H1 (cell line): ENCODE data around the gene ASB3. TPM values are rescaled to one million over a fixed set of nuclear protein-coding genes. Genes with fewer than 3 reads are reported as not detected.

ENCODE experiments used
- CTCF ChIA-PET: fragments of 300-600 bp; sonication (Branson Sonifier 250); formaldehyde crosslinking; loops from one replicate; lab custom pipeline; 2021; ENCODE audit not compliant: partially characterized antibody; lab: Charles Lee
- POLR2A ChIA-PET: fragments of 300-600 bp; sonication (Branson Sonifier 250); formaldehyde crosslinking; loops from one replicate; lab custom pipeline; 2021; ENCODE audit warnings: inconsistent platforms; ENCODE audit not compliant: partially characterized antibody; lab: Charles Lee
- DNase-seq, 2 experiments: peaks; one replicate each; pipeline versions ENCODE4 v3.0.0 to v3.0.0-alpha.2; 2010 to 2022; ENCODE audit warnings: low spot score in 2 of 2, low read depth in 1 of 2, mixed read lengths in 1 of 2
- FAIRE-seq: peaks from 2 replicates; lab custom pipeline; 2011; peaks lifted over from hg19 to GRCh38; lab: Jason Lieb, UNC
- H2AFZ ChIP-seq: 2 replicates; pipeline ENCODE4 v1.8.1; 2012; ENCODE audit warnings: low read length, inconsistent platforms
- H2AK5ac ChIP-seq: 2 replicates; pipeline ENCODE4 v1.6.1; 2013; ENCODE audit warnings: low read depth, low read length
- H2BK120ac ChIP-seq: replicated peaks from 2 replicates; pipeline ENCODE3; 2013; ENCODE audit warnings: low read depth, low read length, inconsistent platforms
- H2BK12ac ChIP-seq: 2 replicates; pipeline ENCODE4 v1.6.1; 2013; ENCODE audit warnings: low read depth, low read length
- H2BK15ac ChIP-seq: 2 replicates; pipeline ENCODE4 v1.6.1; 2013; ENCODE audit warnings: low read length
- H2BK20ac ChIP-seq: 2 replicates; pipeline ENCODE4 v1.6.1; 2013; ENCODE audit warnings: low read length
- H2BK5ac ChIP-seq: 2 replicates; pipeline ENCODE4 v1.6.1; 2013; ENCODE audit warnings: low read depth, low read length
- H3K14ac ChIP-seq: 2 replicates; pipeline ENCODE4 v1.6.1; 2013; ENCODE audit warnings: inconsistent platforms; ENCODE audit not compliant: insufficient read length
- H3K18ac ChIP-seq: 2 replicates; pipeline ENCODE4 v1.6.1; 2013; ENCODE audit warnings: low read length; ENCODE audit errors: extremely low read depth
- H3K23ac ChIP-seq: 2 replicates; pipeline ENCODE4 v1.6.1; 2013; ENCODE audit warnings: inconsistent platforms; ENCODE audit not compliant: insufficient read length
- H3K23me2 ChIP-seq: 2 replicates; pipeline ENCODE4 v1.6.1; 2013; ENCODE audit warnings: low read depth, low read length
- H3K27ac ChIP-seq: 2 replicates; pipeline ENCODE4 v1.6.1; 2011; ENCODE audit warnings: low read depth, low read length, inconsistent platforms
- H3K27me3 ChIP-seq, 4 experiments: replicated peaks in 1 of 4; 1 replicate in 1 of 4; 2 replicates in 3 of 4; pipeline versions ENCODE4 v1.6.1 to v1.8.1; 2011 to 2013; ENCODE audit warnings: low read length in 3 of 4, mild to moderate bottlenecking in 3 of 4, inconsistent platforms in 2 of 4, mixed read lengths in 2 of 4, moderate library complexity in 1 of 4; ENCODE audit not compliant: control insufficient read depth in 3 of 4, insufficient read depth in 3 of 4; ENCODE audit errors: extremely low read depth in 1 of 4
- H3K36me3 ChIP-seq, 4 experiments: 2 replicates each; pipeline versions ENCODE4 v1.6.1 to v1.8.1; 2011 to 2013; ENCODE audit warnings: mild to moderate bottlenecking in 4 of 4, low read length in 3 of 4, moderate library complexity in 2 of 4, control low read depth in 1 of 4, inconsistent platforms in 1 of 4; ENCODE audit not compliant: insufficient read depth in 4 of 4, control insufficient read depth in 2 of 4
- H3K4ac ChIP-seq: replicated peaks from 2 replicates; pipeline ENCODE3; 2013; ENCODE audit warnings: low read length, low read depth, mixed read lengths, inconsistent platforms; ENCODE audit not compliant: insufficient read length
- H3K4me1 ChIP-seq, 4 experiments: replicated peaks in 1 of 4; 1 replicate in 1 of 4; 2 replicates in 3 of 4; pipeline versions ENCODE4 v1.6.1 to v1.8.1; 2011 to 2013; ENCODE audit warnings: low read length in 3 of 4, inconsistent platforms in 2 of 4, mixed read lengths in 1 of 4; ENCODE audit not compliant: insufficient read depth in 4 of 4, control insufficient read depth in 3 of 4
- H3K4me2 ChIP-seq, 2 experiments: 2 replicates each; pipeline versions ENCODE4 v1.6.1 to v1.8.1; 2011 to 2013; ENCODE audit warnings: low read depth in 2 of 2, low read length in 2 of 2, control low read depth in 1 of 2, inconsistent platforms in 1 of 2, mild to moderate bottlenecking in 1 of 2; ENCODE audit not compliant: insufficient read depth in 1 of 2
- H3K4me3 ChIP-seq, 4 experiments: fragments of 200-600, 300-600 bp in 1 of 4; sonication (generic), shearing (Covaris generic), sonication (Bioruptor Twin) in 1 of 4; 2 replicates each; pipeline versions ENCODE4 v1.5.1 to v1.8.1; 2011 to 2016; ENCODE audit warnings: low read length in 4 of 4, low read depth in 3 of 4, control low read depth in 2 of 4, inconsistent platforms in 2 of 4, mild to moderate bottlenecking in 2 of 4, mixed read lengths in 1 of 4, moderate library complexity in 1 of 4; ENCODE audit not compliant: insufficient read depth in 2 of 4; ENCODE audit errors: extremely low read depth in 1 of 4
- H3K56ac ChIP-seq: replicated peaks from 2 replicates; pipeline ENCODE3; 2013; ENCODE audit warnings: low read depth, mild to moderate bottlenecking, mixed read lengths, low read length, inconsistent platforms; ENCODE audit not compliant: insufficient read length
- H3K79me1 ChIP-seq: 2 replicates; pipeline ENCODE4 v1.6.1; 2013; ENCODE audit warnings: low read depth, low read length, control low read depth
- H3K79me2 ChIP-seq, 2 experiments: 2 replicates each; pipeline versions ENCODE4 v1.6.1 to v1.8.1; 2012 to 2013; ENCODE audit warnings: low read length in 2 of 2, mild to moderate bottlenecking in 2 of 2, inconsistent platforms in 1 of 2; ENCODE audit not compliant: insufficient read depth in 2 of 2, control insufficient read depth in 1 of 2
- H3K9ac ChIP-seq, 4 experiments: replicated peaks in 1 of 4; 1 replicate in 1 of 4; 2 replicates in 3 of 4; pipeline versions ENCODE4 v1.6.1 to v1.8.1; 2011 to 2013; ENCODE audit warnings: low read depth in 3 of 4, low read length in 3 of 4, control low read depth in 2 of 4, mild to moderate bottlenecking in 2 of 4, moderate library complexity in 2 of 4, inconsistent platforms in 1 of 4; ENCODE audit errors: extremely low read depth in 1 of 4
- H3K9me3 ChIP-seq, 2 experiments: 2 replicates each; pipeline versions ENCODE4 v1.6.1 to v1.8.1; 2012 to 2013; ENCODE audit warnings: mild to moderate bottlenecking in 2 of 2, moderate library complexity in 2 of 2, control low read depth in 1 of 2, inconsistent platforms in 1 of 2, low read depth in 1 of 2, low read length in 1 of 2, mixed read lengths in 1 of 2; ENCODE audit not compliant: insufficient read depth in 2 of 2
- H4K20me1 ChIP-seq, 2 experiments: replicated peaks in 1 of 2; 2 replicates each; pipeline versions ENCODE3 to v1.8.1; 2011 to 2013; ENCODE audit warnings: inconsistent platforms in 2 of 2, low read length in 2 of 2, mild to moderate bottlenecking in 1 of 2; ENCODE audit not compliant: insufficient read depth in 2 of 2, control insufficient read depth in 1 of 2
- H4K5ac ChIP-seq: 2 replicates; pipeline ENCODE4 v1.6.1; 2013; ENCODE audit warnings: low read length, low read depth, mixed read lengths, inconsistent platforms; ENCODE audit not compliant: insufficient read length
- H4K8ac ChIP-seq: 2 replicates; pipeline ENCODE4 v1.8.0; 2013; ENCODE audit warnings: mild to moderate bottlenecking, moderate library complexity, low read length, inconsistent platforms; ENCODE audit not compliant: insufficient read depth; ENCODE audit errors: extremely low read depth
- H4K91ac ChIP-seq: replicated peaks from 2 replicates; pipeline ENCODE3; 2013; ENCODE audit warnings: low read length, mixed read lengths, inconsistent platforms; ENCODE audit not compliant: insufficient read length
- ATF2 ChIP-seq: IDR thresholded peaks from 2 replicates; pipeline ENCODE4 v1.6.1; 2012; ENCODE audit warnings: low read length, inconsistent platforms
- EZH2 ChIP-seq: fragments of 200-600 bp; sonication (generic); IDR thresholded peaks from 2 replicates; pipeline ENCODE4 v1.7.1; 2012; ENCODE audit warnings: low read depth, mild to moderate bottlenecking, moderate library complexity, low read length, inconsistent platforms; ENCODE audit not compliant: severe bottlenecking
- GTF2F1 ChIP-seq: IDR thresholded peaks from 2 replicates; pipeline ENCODE4 v1.6.1; 2012; ENCODE audit warnings: low read depth, low read length, improper control_type of control experiment, borderline replicate concordance
- KDM5A ChIP-seq: fragments of 200-600 bp; IDR thresholded peaks from 2 replicates; pipeline ENCODE4 v1.7.1; 2012; ENCODE audit warnings: mild to moderate bottlenecking, low read length, inconsistent platforms, mixed read lengths
- SP2 ChIP-seq: IDR thresholded peaks from 2 replicates; pipeline ENCODE4 v1.6.1; 2012; ENCODE audit warnings: mild to moderate bottlenecking, low read length, inconsistent platforms
- SP4 ChIP-seq: IDR thresholded peaks from 2 replicates; pipeline ENCODE4 v1.6.1; 2012; ENCODE audit warnings: low read length, inconsistent platforms
- SRF ChIP-seq: IDR thresholded peaks from 2 replicates; pipeline ENCODE4 v1.6.1; 2011; ENCODE audit warnings: mild to moderate bottlenecking, low read depth, low read length, moderate library complexity
- TAF1 ChIP-seq: IDR thresholded peaks from 2 replicates; pipeline ENCODE4 v1.6.1; 2011; ENCODE audit warnings: mild to moderate bottlenecking, low read depth, low read length
- TBP ChIP-seq: IDR thresholded peaks from 2 replicates; pipeline ENCODE4 v1.6.1; 2011; ENCODE audit warnings: low read depth, low read length, improper control_type of control experiment
- TEAD4 ChIP-seq: IDR thresholded peaks from 2 replicates; pipeline ENCODE4 v1.6.1; 2012; ENCODE audit warnings: low read depth, low read length, inconsistent platforms, mixed read lengths
- YY1 ChIP-seq: IDR thresholded peaks from 2 replicates; pipeline ENCODE4 v1.6.1; 2011; ENCODE audit warnings: low read depth, mild to moderate bottlenecking, low read length
- WGBS, 2 experiments: shearing (Covaris generic) in 1 of 2; methylation state at CpG; one replicate each; pipeline versions ENCODE4 v1.1.6 to v1.1.7; 2013 to 2015; ENCODE audit warnings: low lambda C conversion rate in 2 of 2, mixed read lengths in 2 of 2, inconsistent platforms in 1 of 2, low coverage in 1 of 2, missing lambda C conversion rate in 1 of 2; ENCODE audit not compliant: insufficient replicate concordance in 2 of 2, insufficient coverage in 1 of 2, insufficient read length in 1 of 2; ENCODE audit errors: extremely low coverage in 1 of 2, missing lambda C conversion rate in 1 of 2; 5-methylcytosine and 5-hydroxymethylcytosine counted together
- polyA plus RNA-seq, 7 experiments: library from polyadenylated mRNA; depleted of rRNA in 3 of 7; stranded (reverse) in 5 of 7; unstranded in 2 of 7; fragments of >200 nt in 5 of 7; fragments of 200-250 nt in 2 of 7; gene quantifications; 1 replicate in 5 of 7; 2 replicates in 1 of 7; 4 replicates in 1 of 7; pipeline versions ENCODE4 v1.2.1 to v1.2.3, GENCODE V29; 2011 to 2013; ENCODE audit warnings: missing spikeins in 2 of 7, mixed read lengths in 2 of 7
- total RNA-seq: library from RNA; stranded (reverse); fragmentation: NEBNext Ultra II Directional; extraction: Animal tissue kit (Norgen Biotek cat#: 25700); gene quantifications from 2 replicates; pipeline ENCODE4 v1.2.1, GENCODE V29; 2021

ASB3 gene
- total and polyA plus RNA-seq, 2 of the 8 experiments (the other 6 are each of a cell fraction or from before 2014, with no cell fraction given): 22.6 to 25.4 TPM

DNA sequence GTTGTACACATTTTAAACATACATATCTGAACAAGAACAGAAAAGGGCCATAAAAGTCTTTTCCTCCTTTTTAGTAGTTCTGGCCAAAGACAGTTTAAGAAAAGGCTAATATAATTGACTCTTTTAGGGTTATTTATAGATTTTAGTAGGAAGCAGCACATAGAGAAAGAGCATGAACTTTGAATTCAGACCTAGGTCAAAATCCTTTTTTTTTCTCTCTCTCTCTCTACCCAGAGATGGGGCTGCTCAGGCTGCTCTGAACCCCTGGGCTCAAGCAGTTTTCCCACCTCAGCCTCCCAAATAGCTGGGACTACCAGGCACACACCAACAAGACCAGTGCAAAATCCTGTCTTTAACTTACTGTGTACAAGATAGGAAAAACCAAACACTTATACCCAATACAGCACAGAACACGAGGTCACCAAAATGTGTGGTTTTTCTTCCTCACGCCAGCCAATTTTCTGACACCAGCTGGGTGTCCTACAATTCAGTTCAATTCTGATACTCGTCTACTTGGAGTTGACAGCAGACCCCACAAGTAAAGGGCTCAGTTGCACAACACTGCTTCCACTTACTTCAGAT, 32.2 kb upstream of the ASB3 start:
- Histone ChIP-seq H3K23me2 (no peaks in the 10 kb centered on the region), H3K36me3 (peaks cover 0 to 15% (median under 1%) of the 10 kb centered on the region in 4 experiments; a peak in 4 of 8 replicates), H3K27ac (no peak overlapping the region), H2BK5ac (no peak overlapping the region), H3K79me1 (no peaks in the 10 kb centered on the region), H2BK120ac (no peak overlapping the region), H4K91ac (no peak overlapping the region), H4K20me1 (no peaks in the 10 kb centered on the region), H4K8ac (no peak overlapping the region), H3K14ac (no peak overlapping the region), H3K4ac (no peak overlapping the region), H3K27me3 (no peaks in the 10 kb centered on the region), H2AFZ (no peak overlapping the region), H3K4me2 (no peak overlapping the region), H3K9me3 (no peaks in the 10 kb centered on the region), H2BK20ac (no peak overlapping the region), H2AK5ac (no peak overlapping the region), H2BK12ac (no peak overlapping the region), H4K5ac (no peak overlapping the region), H3K18ac (no peak overlapping the region), H3K79me2 (no peaks in the 10 kb centered on the region), H3K4me3 (no peak overlapping the region), H2BK15ac (no peak overlapping the region), H3K56ac (no peak overlapping the region), H3K23ac (no peak overlapping the region), H3K4me1 (no peaks in the 10 kb centered on the region), H3K9ac (no peak overlapping the region)
- no peak for FAIRE-seq
- no peak for DNase-seq
- POLR2A ChIA-PET: interaction anchor here (0.7 to 1.3 kb wide), 3 partner anchors 10 to 28 kb away, joined by 3 to 7 read pairs (median 3); no protein-coding TSS in a partner anchor
- CTCF ChIA-PET: interaction anchor here (0.9 to 1.9 kb wide), 3 partner anchors 8 to 31 kb away, joined by 3 to 6 read pairs (median 3); partner anchors contain the start of gene ERLEC1
- 77% methylated on average over 3 of the region's 3 CpGs; no CpG with 5 or more reads in 1 of the 2 experiments for WGBS, 2 experiments
- TF ChIP-seq SP2 (no peak), TAF1 (no peak), YY1 (no peak), SP4 (no peak), SRF (no peak), KDM5A (no peak), TEAD4 (no peak), EZH2 (no peak), GTF2F1 (no peak), ATF2 (no peak), TBP (no peak)
